Femur (tissue), 1 donor: ENCODE data around the gene NELL1.
"Not testable (repeated sequence)": the region's sequence is repeated elsewhere in the genome, so short reads cannot be mapped to it uniquely, and the experiment has no call there.

Source experiments
- DNase-seq: peaks from one replicate; pipeline ENCODE4 v3.0.0-alpha.2; 2017

NELL1 gene

DNA sequence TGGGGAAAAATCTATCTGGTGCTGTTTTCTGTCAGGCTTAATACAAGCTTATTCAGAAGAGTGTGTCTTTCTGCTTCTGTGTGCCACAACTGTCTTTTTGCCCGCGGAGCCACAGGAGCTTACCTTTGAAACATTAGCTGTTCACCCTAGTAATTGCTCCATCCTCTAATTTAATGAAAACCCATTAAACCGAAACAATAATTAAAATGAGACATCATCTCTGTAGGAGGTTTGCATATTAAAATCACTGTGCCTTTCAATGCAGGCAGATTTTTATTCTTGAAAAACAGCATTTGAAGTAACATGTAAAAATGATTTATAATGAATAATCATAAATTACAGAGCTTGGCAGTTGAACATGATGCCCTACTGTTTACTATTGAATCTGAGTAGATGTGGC, 102.3 kb downstream of the NELL1 start:
- DNase-seq, result no peak

- no peak for DNase-seq
These were observed 105.9 kb downstream of the NELL1 start for GRCh38 chr11:20775331-20775730.

GRCh38 chr11:20782775-20783174, 113.4 kb downstream of the NELL1 start:
- DNase-seq, result no peak

DNA sequence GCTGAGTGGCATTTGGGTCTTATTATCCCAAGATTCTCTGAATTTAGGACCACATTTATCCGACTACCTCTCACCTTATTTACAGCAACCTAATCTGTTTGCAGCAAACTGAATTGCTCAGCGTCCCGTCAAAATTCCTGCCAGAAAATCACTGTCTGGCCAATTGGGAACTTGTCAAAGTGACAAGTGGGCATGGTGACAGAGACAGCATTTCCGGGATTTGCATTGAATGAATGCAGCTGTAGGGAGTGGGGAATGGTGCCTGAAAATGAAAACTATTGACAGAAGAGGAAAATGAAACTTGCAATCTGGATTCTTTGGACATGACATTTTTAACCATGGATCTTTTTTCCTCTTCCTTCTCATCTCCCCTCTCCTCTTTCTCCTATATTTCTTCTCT, 113.8 kb downstream of the NELL1 start:
- DNase-seq, result no peak

DNA sequence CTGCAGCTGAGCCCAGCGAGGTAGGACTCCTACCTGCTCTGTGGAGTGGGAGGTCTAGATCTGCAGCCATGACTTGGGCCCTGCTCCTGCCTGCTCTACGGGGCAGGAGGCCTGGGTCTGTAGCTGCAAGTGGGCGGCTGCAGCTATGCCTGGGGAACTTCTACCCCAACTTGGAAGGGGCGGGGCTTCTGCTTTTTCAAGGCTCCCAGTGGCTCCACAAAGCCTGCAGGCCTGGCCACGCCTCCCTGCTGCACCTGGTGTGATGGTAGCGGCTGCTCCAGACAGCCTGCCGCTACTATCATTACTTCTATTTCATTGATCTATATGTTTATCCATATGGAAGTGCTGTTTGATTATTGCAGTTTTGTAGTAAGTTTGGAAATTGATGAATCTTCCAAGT, 121.2 kb downstream of the NELL1 start:
- DNase-seq, result no peak

- DNase-seq, result no peak
These were observed 125.6 kb downstream of the NELL1 start for GRCh38 chr11:20795005-20795404.

DNA sequence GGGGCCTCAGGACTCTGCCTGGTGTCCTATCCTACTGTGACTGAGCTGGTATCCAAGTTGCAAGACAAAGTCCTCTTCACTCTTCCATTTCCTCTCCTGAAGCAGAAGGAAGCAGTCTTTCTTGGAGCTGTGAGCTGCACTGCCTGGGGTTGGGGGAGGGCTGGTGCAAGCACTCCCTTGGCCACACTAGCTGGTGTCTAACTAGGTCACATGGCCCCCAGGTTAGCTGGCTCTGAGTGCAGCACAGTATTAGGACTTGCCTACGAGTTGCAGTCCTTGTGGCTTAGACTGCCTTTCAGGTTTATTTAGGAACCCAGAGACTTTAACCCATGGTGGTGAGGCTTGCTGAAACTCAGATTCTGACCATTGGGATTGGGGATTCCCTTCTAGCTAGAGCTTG, 138.9 kb downstream of the NELL1 start:
- DNase-seq, result no peak

DNA sequence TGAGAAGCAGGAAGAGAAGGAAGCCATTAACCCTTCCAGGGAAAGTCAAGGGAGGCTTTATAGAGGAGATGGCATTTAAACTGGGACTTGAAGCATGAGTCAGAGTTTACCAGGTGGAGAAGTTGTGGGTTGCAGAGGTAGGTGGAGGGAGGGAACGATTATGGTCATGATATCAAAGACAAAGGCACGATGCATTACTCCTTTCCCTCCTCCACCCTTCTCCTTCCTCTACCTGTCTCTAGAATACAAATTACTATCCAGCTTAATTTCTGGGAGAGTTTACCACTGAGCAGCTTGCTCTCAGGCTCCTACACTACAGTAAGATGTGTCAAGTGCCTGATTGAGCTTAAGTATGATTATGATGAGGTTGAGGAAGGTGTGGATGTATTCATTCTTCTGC, 151.7 kb downstream of the NELL1 start:
- DNase-seq, result no peak

GRCh38 chr11:20821470-20821869, 152.1 kb downstream of the NELL1 start:
- DNase-seq, result no peak

- no peak for DNase-seq
These were observed 155.4 kb downstream of the NELL1 start for GRCh38 chr11:20824773-20825172.

GRCh38 chr11:20835561-20835960, 166.2 kb downstream of the NELL1 start:
- DNase-seq, result no peak

DNA sequence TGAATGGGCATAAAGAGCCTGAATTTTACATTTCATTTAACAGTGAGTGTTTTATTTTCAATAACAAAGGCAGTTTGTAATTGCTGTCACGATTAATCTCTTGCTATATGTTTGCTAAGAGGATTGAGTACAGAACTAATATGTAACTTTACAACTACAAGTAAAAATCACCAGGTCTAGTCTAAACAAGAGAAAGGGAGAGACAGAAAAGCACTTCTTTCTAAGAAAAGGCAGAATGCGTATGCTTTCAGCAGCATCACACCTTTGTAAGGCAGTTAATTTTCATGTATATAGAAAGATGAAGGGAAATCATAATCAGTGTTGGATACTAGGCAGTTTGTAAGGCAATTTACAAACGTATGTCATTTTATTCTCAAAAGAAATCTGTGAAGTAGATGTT, 169.8 kb downstream of the NELL1 start:
- DNase-seq, result no peak

GRCh38 chr11:20840341-20840740, 171.0 kb downstream of the NELL1 start:
- DNase-seq, result no peak

GRCh38 chr11:20844216-20844615, 174.8 kb downstream of the NELL1 start:
- no peak for DNase-seq

DNA sequence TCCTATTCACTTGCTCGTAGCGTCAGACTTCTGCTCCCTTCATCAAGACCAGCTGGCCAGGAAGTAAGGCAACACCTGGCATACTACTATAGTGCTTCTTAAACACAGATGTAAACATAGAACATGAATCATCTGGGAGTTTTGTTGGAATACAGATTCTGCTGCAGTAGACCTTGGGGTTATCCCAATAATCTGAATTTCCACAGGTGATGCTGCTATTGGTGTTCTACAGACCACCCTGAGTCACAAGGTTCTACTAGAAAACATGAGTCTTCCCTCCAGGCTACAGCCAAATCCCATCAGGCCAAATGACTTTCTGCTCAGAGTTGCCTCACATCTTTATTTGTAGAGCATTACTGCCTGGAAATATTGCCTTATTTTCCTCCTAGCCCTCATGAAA, 175.2 kb downstream of the NELL1 start:
- DNase-seq, result no peak

DNA sequence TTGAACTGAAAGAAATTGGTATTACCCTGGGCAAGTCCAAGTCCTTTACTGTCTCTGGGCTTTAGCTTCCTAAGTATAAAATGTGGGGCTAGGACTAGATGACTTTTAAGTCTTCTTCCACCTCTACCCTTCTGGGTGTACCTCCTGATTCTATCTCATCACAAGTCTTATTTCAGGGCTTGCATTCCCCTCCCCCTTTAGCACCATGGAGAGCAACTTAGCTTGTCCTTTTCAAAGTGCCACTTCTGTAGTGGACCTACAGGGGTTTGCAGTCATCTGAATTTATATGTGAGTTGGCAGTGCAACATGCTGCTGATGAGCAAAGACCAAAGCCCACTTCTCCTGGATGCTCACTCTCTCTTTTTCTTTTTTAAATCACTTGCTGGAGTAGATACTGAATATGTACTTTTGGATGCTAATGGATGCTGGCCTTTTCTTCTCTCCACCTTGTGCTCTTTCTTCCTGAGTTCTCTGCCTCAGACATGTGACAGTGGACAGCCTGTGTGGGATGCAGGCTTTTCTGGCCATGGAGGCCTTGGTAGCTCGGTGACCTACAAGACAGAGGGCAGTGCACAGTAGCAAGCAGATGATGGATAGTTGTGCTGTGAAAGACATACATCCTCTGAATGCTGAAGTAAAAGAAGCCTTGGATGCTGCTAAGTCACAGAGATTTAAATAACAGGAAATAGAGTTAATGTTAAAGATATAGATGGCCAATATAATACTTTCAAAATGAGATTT, 185.0 kb downstream of the NELL1 start:
- no peak for DNase-seq

DNA sequence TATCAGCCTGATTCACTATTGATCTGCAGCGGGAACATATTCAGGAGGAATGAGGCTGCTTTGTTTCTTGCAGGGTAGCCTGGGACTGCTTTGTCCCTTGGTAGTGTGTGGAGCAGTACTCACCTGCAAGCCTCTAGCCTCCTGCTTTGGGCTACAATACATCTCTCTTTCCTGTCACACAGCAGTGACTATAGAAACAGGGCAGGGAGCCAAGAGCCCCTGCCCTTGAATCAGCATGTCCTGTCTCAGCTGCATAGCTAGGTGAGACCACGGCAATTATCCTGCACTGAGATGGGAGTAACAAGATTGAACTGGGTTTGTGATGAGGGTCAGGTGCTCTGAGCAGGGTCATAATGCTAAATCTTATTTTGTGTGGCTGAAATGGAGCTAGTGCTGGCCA, 191.9 kb downstream of the NELL1 start:
- DNase-seq, result no peak

- not testable (repeated sequence) for DNase-seq
These were observed 192.9 kb downstream of the NELL1 start for GRCh38 chr11:20862263-20862662.

DNA sequence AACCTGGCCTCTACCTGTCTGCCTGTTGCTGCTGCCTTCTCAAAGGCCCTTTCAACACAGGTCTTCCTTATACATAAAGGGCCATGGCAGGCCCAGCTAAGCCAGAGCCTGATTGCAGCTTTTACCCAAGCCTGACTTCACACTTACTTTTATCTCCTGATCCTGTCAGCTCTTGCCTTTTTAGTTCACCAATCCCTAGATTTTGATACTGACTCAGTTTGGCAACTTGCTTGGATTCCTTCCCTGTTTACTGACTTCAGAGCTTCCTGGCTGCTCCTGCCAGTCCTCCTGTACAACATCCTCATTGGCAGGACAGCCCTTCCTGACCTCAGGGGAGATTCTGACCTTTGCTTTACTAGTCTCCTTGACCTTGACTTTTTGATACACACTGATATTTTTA, 195.2 kb downstream of the NELL1 start:
- no peak for DNase-seq

- no peak for DNase-seq
These were observed 195.8 kb downstream of the NELL1 start for GRCh38 chr11:20865161-20865560.

- no peak for DNase-seq
These were observed 199.7 kb downstream of the NELL1 start for GRCh38 chr11:20869123-20869522.

GRCh38 chr11:20873054-20873453, 203.7 kb downstream of the NELL1 start:
- no peak for DNase-seq

GRCh38 chr11:20874358-20874757, 205.0 kb downstream of the NELL1 start:
- DNase-seq, result no peak

DNA sequence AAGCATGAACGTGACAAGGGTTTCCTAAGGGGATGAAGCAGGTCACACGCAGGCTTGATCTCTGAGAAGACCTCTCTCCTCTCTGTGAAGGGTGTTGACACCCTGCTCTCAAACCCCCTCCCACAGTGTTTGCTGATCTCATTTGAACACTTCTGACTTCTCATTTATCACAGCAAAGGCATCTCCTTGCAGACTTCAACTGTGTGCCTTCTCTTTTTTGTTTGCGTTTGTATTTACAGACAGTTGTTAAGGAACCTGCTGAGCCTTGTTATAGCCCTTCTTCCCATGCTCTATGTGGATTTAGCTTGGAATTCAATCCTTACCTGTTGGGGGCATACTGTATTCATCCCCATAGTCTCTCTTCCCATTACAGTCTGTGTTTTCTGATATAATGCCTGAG, 206.5 kb downstream of the NELL1 start:
- DNase-seq, result no peak

DNA sequence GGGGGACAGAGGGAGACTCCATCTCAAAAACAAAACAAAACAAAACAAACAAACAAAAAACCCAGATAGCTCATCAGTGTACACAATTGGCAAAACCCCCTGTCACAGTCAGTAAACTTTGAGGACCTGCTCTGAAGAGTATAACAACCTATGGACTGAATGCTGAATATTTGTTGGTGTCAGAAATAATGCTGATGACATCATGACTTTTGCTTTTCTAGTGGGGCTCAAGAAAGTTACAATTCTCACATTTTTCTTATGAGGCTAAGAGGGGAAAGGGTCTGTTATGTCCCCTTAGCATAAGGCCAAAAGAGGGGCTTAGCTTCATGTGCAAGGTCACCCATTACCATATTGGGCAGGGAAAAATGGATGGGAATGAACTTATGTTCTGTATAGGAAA, 207.4 kb downstream of the NELL1 start:
- DNase-seq, result no peak
